GM21717 (cell line): ENCODE measurements around the gene SUMF1.
A peak's percentile ranks its signal among the peaks of the same experiment; 100 is the strongest.

Experiments used
- ATAC-seq: cut with Tn5 transposase; IDR thresholded peaks from one replicate; pipeline ENCODE4 v1.9.1; 2021; ENCODE audit warnings: mild to moderate bottlenecking, moderate library complexity; ENCODE audit not compliant: unreplicated experiment

The SUMF1 gene

GRCh38 chr3:4394567-4394966 is 72.5 kb downstream of the SUMF1 start:
- no peak for ATAC-seq

GRCh38 chr3:4394048-4394447 is 73.0 kb downstream of the SUMF1 start:
- ATAC-seq, result no peak

GRCh38 chr3:4392992-4393391 is 74.1 kb downstream of the SUMF1 start:
- no peak for ATAC-seq

GRCh38 chr3:4387210-4388204 is 79.6 kb downstream of the SUMF1 start:
- ATAC-seq, result peak; percentile 73

- no peak for ATAC-seq
These were observed 81.9 kb downstream of the SUMF1 start for GRCh38 chr3:4385201-4385600.

- no peak for ATAC-seq
These were observed 87.1 kb downstream of the SUMF1 start for GRCh38 chr3:4380013-4380412.

- no peak for ATAC-seq
These were observed 90.6 kb downstream of the SUMF1 start for GRCh38 chr3:4376499-4376898.

GRCh38 chr3:4375911-4376310 is 91.2 kb downstream of the SUMF1 start:
- ATAC-seq, result no peak

GRCh38 chr3:4373669-4374068 is 93.4 kb downstream of the SUMF1 start:
- ATAC-seq, result no peak

- ATAC-seq, result no peak
These were observed 104.5 kb downstream of the SUMF1 start for GRCh38 chr3:4362523-4362922.

- ATAC-seq, result no peak
These were observed 106.3 kb downstream of the SUMF1 start for GRCh38 chr3:4360817-4361216.

GRCh38 chr3:4359805-4360502 is 107.1 kb downstream of the SUMF1 start:
- ATAC-seq, result no peak

GRCh38 chr3:4358273-4358672 is 108.8 kb downstream of the SUMF1 start:
- ATAC-seq, result no peak

GRCh38 chr3:4356546-4357410 is 110.3 kb downstream of the SUMF1 start:
- ATAC-seq, result no peak

GRCh38 chr3:4356220-4356540 is 110.9 kb downstream of the SUMF1 start:
- ATAC-seq, result no peak

GRCh38 chr3:4355401-4356219 is 111.5 kb downstream of the SUMF1 start:
- no peak for ATAC-seq

GRCh38 chr3:4351872-4352271 is 115.2 kb downstream of the SUMF1 start:
- no peak for ATAC-seq

- ATAC-seq, result peak; percentile 56
These were observed 115.8 kb downstream of the SUMF1 start for GRCh38 chr3:4351164-4351855.

- ATAC-seq, result peak; percentile 91
These were observed 116.3 kb downstream of the SUMF1 start for GRCh38 chr3:4350789-4351163.

GRCh38 chr3:4343258-4343657 is 123.8 kb downstream of the SUMF1 start:
- no peak for ATAC-seq
